ENCODE results near the gene NHSL2.

GRCh38 chrX:71910643-71910985, at the start of gene NHSL2:
- no peak for TF ChIP-seq KDM5A (IDR thresholded peaks at IDR 0.05; ENCODE audit: borderline replicate concordance, low read length)
- TF ChIP-seq REPIN1 (CRISPR knock-in tag; IDR thresholded peaks at IDR 0.05; ENCODE audit: borderline replicate concordance, low read depth) = no peak

Data from HepG2 (cell line).